Cortex of kidney (tissue), 1 donor: Measurements from ENCODE around the gene GCLC.

ENCODE experiments used
- DNase-seq: peaks from one replicate; lab custom pipeline; 2025; lab: John Stamatoyannopoulos, UW

The GCLC gene

GRCh38 chr6:53447865-53448264, 97.0 kb downstream of the GCLC start:
- DNase-seq: no peak
